OCI-LY3 (cell line): ENCODE data around the gene SEMA6A.

Experiments used
- EZH2phosphoT487 ChIP-seq: fragments of 200-600 bp; shearing (Covaris generic); IDR thresholded peaks from 2 replicates; pipeline ENCODE4 v1.6.1; 2018; ENCODE audit warnings: antibody characterized with exemption, mixed run types, low read depth
- TF ChIP-seq, protein P1 (sequence below): fragments of 200-600, 300-600 bp; sonication (generic); IDR thresholded peaks from 2 replicates; pipeline ENCODE4 v1.5.1; 2014; ENCODE audit warnings: antibody characterized with exemption, low read length, low read depth

DNA sequence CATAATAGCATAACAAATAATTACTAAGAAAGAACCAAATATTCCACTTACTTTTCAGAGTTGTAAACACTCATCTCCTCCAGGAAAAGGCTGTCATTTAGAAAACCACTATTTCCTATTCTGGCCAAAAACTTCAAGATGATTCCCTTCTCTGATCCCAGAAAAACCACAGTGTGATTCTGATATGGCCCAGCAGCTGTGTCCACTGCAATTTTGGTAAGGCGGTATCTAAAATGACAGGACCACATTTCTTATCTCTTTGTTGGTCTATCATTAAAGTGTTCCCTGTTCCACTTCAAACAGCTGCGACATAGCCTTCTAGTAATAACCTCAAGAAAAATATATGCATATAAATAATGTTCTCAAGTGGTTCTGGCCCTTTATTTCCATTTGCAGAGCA, 96.1 kb downstream of the SEMA6A start:
- TF ChIP-seq, protein P1, sequence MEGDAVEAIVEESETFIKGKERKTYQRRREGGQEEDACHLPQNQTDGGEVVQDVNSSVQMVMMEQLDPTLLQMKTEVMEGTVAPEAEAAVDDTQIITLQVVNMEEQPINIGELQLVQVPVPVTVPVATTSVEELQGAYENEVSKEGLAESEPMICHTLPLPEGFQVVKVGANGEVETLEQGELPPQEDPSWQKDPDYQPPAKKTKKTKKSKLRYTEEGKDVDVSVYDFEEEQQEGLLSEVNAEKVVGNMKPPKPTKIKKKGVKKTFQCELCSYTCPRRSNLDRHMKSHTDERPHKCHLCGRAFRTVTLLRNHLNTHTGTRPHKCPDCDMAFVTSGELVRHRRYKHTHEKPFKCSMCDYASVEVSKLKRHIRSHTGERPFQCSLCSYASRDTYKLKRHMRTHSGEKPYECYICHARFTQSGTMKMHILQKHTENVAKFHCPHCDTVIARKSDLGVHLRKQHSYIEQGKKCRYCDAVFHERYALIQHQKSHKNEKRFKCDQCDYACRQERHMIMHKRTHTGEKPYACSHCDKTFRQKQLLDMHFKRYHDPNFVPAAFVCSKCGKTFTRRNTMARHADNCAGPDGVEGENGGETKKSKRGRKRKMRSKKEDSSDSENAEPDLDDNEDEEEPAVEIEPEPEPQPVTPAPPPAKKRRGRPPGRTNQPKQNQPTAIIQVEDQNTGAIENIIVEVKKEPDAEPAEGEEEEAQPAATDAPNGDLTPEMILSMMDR: no peak
- no peak for TF ChIP-seq EZH2phosphoT487
